K562 (cell line): ENCODE data around the gene RGS8. TPM values are rescaled to one million over a fixed set of nuclear protein-coding genes. Genes with fewer than 3 reads are reported as not detected.

Experiments used
- ATAC-seq: fragments of 200-7000 bp; cut with Tn5 transposase; 3 replicates; pipeline ENCODE4 v1.9.1; 2020; ENCODE audit warnings: moderate library complexity
- BruUV-seq: library from RNA; stranded (reverse); fragments of 400-500 nt; replicated peaks from 2 replicates; lab custom pipeline; 2021; lab: Mats Ljungman, UMichigan
- CTCF ChIA-PET: fragments of 300-600 bp; formaldehyde crosslinking; extraction: SDS; loops from one replicate; lab custom pipeline; 2021; ENCODE audit warnings: low intra/inter-chr PET ratio; lab: Yijun Ruan, JAX
- POLR2A ChIA-PET: fragments of 300-600, 350-650 bp; sonication (Branson Sonifier 250); formaldehyde crosslinking; extraction: SDS; loops from one replicate; lab custom pipeline; 2021; ENCODE audit warnings: antibody characterized with exemption, inconsistent platforms; lab: Yijun Ruan, JAX
- DNase-seq, 4 experiments: peaks; one replicate each; pipeline versions ENCODE4 v3.0.0 to v3.0.0-alpha.2; 2011 to 2018; ENCODE audit warnings: low spot score in 3 of 4, mixed read lengths in 3 of 4; ENCODE audit errors: extremely low read depth in 1 of 4
- FAIRE-seq: peaks from 2 replicates; lab custom pipeline; 2011; peaks lifted over from hg19 to GRCh38; lab: Jason Lieb, UNC
- H2AFZ ChIP-seq: 2 replicates; pipeline ENCODE4 v1.6.0; 2011; ENCODE audit warnings: low read depth, low read length, control low read depth, inconsistent platforms
- H3K27ac ChIP-seq: fragments of 200-600 bp; 3 replicates; pipeline ENCODE4 v1.8.0; 2011; ENCODE audit warnings: low read depth, mild to moderate bottlenecking, control low read depth, inconsistent platforms, low read length, moderate library complexity, mixed read lengths; ENCODE audit errors: extremely low read depth
- H3K27me3 ChIP-seq, 2 experiments: fragments of 300-600 bp in 1 of 2; 2 replicates in 1 of 2; 3 replicates in 1 of 2; pipeline versions ENCODE4 v1.6.0 to v1.8.0; 2011; ENCODE audit warnings: inconsistent platforms in 2 of 2, low read length in 2 of 2, mild to moderate bottlenecking in 1 of 2, mixed read lengths in 1 of 2, moderate library complexity in 1 of 2; ENCODE audit not compliant: control insufficient read depth in 2 of 2, insufficient read depth in 2 of 2
- H3K36me3 ChIP-seq: fragments of 300-600 bp; 3 replicates; pipeline ENCODE4 v1.8.0; 2011; ENCODE audit warnings: mild to moderate bottlenecking, low read length, inconsistent platforms; ENCODE audit not compliant: control insufficient read depth, insufficient read depth
- H3K4me1 ChIP-seq, 2 experiments: fragments of 200-600 bp in 1 of 2; replicated peaks in 1 of 2; 2 replicates in 1 of 2; 3 replicates in 1 of 2; pipeline versions ENCODE4 v1.5.1 to v1.8.0; 2011; ENCODE audit warnings: inconsistent platforms in 2 of 2, low read length in 2 of 2, mild to moderate bottlenecking in 1 of 2, mixed read lengths in 1 of 2, moderate library complexity in 1 of 2; ENCODE audit not compliant: control insufficient read depth in 2 of 2, insufficient read depth in 2 of 2
- H3K4me2 ChIP-seq: 2 replicates; pipeline ENCODE4 v1.6.1; 2011; ENCODE audit warnings: low read length, control low read depth, inconsistent platforms, mixed read lengths; ENCODE audit not compliant: insufficient read depth
- H3K4me3 ChIP-seq: fragments of 200-600 bp; sonication (generic), shearing (Covaris generic); 2 replicates; pipeline ENCODE4 v1.5.1; 2016; ENCODE audit warnings: control low read depth, inconsistent platforms
- H3K79me2 ChIP-seq: fragments of 200-600 bp; 3 replicates; pipeline ENCODE4 v1.8.0; 2011; ENCODE audit warnings: low read length, inconsistent platforms; ENCODE audit not compliant: control insufficient read depth, insufficient read depth
- H3K9ac ChIP-seq, 2 experiments: 2 replicates each; pipeline versions ENCODE4 v1.6.0 to v1.6.1; 2011; ENCODE audit warnings: low read depth in 2 of 2, low read length in 2 of 2, control low read depth in 1 of 2, inconsistent platforms in 1 of 2, mild to moderate bottlenecking in 1 of 2, mixed read lengths in 1 of 2; ENCODE audit not compliant: insufficient read depth in 1 of 2
- H3K9me1 ChIP-seq: one replicate; pipeline ENCODE4 v1.6.0; 2011; ENCODE audit warnings: inconsistent platforms, mild to moderate bottlenecking, low read length, moderate library complexity; ENCODE audit not compliant: control insufficient read depth, insufficient read depth
- H3K9me3 ChIP-seq: replicated peaks from 2 replicates; pipeline ENCODE4 v1.5.1; 2011; ENCODE audit warnings: low read depth, low read length, inconsistent platforms; ENCODE audit not compliant: control insufficient read depth, insufficient read depth
- H4K20me1 ChIP-seq: replicated peaks from 2 replicates; pipeline ENCODE4 v1.6.1; 2011; ENCODE audit warnings: low read length, inconsistent platforms, mixed read lengths; ENCODE audit not compliant: control insufficient read depth, insufficient read depth
- CEBPG ChIP-seq, 3 experiments: fragments of 200-800 bp in 1 of 3; sonication (Bioruptor generic) in 1 of 3; sonication (generic) in 1 of 3; formaldehyde crosslinking in 1 of 3; IDR thresholded peaks in 2 of 3; conservative IDR thresholded peaks in 1 of 3; 2 replicates each; pipeline versions ENCODE4 v1.6.1 to v1.8.0; 2016 to 2022; ENCODE audit warnings: missing compliant biosample characterization in 2 of 3, missing genetic modification characterization in 2 of 3, mild to moderate bottlenecking in 1 of 3, missing genetic modification reagents in 1 of 3
- HNRNPL ChIP-seq: fragments of 200-400 bp; formaldehyde crosslinking; IDR thresholded peaks from 2 replicates; pipeline ENCODE4 v1.6.1; 2017; ENCODE audit warnings: low read depth, mild to moderate bottlenecking, low read length
- REST ChIP-seq, 2 experiments: fragments of 450-650 bp; formaldehyde crosslinking in 1 of 2; IDR thresholded peaks; 2 replicates each; pipeline versions ENCODE4 v1.4.0 to v1.6.1; 2014 to 2020; ENCODE audit warnings: mild to moderate bottlenecking in 2 of 2, borderline replicate concordance in 1 of 2, low read depth in 1 of 2
- WGBS: fragments of 100-300 bp; shearing (Covaris generic); methylation state at CpG from one replicate; pipeline ENCODE4 v1.1.6; 2016; ENCODE audit warnings: low coverage, mixed read lengths; ENCODE audit not compliant: insufficient coverage; ENCODE audit errors: missing lambda C conversion rate; 5-methylcytosine and 5-hydroxymethylcytosine counted together
- in situ Hi-C: fragments of 300-500 bp; cut with MboI; formaldehyde crosslinking; loops from 4 replicates; pipeline ENCODE4 v1.15.0; 2018; ENCODE audit warnings: inconsistent platforms, mixed read lengths
- intact Hi-C: fragments of 100-400 bp; cut with micrococcal nuclease; formaldehyde crosslinking; loops from 2 replicates; pipeline ENCODE4 v1.14.2; 2022
- polyA plus RNA-seq, 8 experiments: library from polyadenylated mRNA; depleted of rRNA in 4 of 8; stranded (reverse) in 5 of 8; unstranded in 3 of 8; fragments of >200 nt; fragmentation: Nextera tagmentation in 2 of 8; fragmentation: Illumina TruSeq in 1 of 8; extraction: Ambion mirVana in 2 of 8; extraction: Trizol in 1 of 8; gene quantifications; 2 replicates each; pipeline versions ENCODE4 v1.2.1 to v1.2.3, GENCODE V29; 2011 to 2014; ENCODE audit warnings: inconsistent platforms in 1 of 8, missing spikeins in 1 of 8
- total RNA-seq, 7 experiments: library from RNA; depleted of rRNA in 6 of 7; stranded (reverse); fragments of >200 nt in 6 of 7; fragmentation: Illumina TruSeq in 2 of 7; extraction: Trizol in 2 of 7; gene quantifications; 2 replicates each; pipeline versions ENCODE4 v1.2.1 to v1.2.3, GENCODE V29; 2011 to 2021; ENCODE audit warnings: low replicate concordance in 1 of 7

RGS8 gene
- total and polyA plus RNA-seq, 9 of the 15 experiments (the other 6 are each of a cell fraction or from before 2014, with no cell fraction given) = not detected

GRCh38 chr1:182674346-182675246 is 9.8 kb downstream of the RGS8 start:
- Histone ChIP-seq H2AFZ (no peak overlapping the region), H3K9me1 (no peaks in the 10 kb centered on the region), H3K79me2 (no peaks in the 10 kb centered on the region), H3K4me1 (no peaks in the 10 kb centered on the region), H3K9ac (no peak overlapping the region), H3K4me3 (no peak overlapping the region), H4K20me1 (no peaks in the 10 kb centered on the region), H3K27ac (no peak overlapping the region), H3K27me3 (peaks cover 14 to 48% of the 10 kb centered on the region in 2 experiments; a peak in 4 of 5 replicates), H3K36me3 (no peaks in the 10 kb centered on the region), H3K9me3 (no peaks in the 10 kb centered on the region), H3K4me2 (no peak overlapping the region)
- no TSS peak for BruUV-seq
- DNase-seq (no peak), FAIRE-seq (no peak), ATAC-seq (peak; percentile 47)
- ChIA-PET CTCF (no interaction called here), POLR2A (interaction anchor here (0.9 to 2.1 kb wide), 4 partner anchors 8 to 27 kb away, joined by 3 to 8 read pairs (median 4); no protein-coding TSS in a partner anchor)
- intact Hi-C loops (no loop called here), in situ Hi-C loops (no loop called here)
- TF ChIP-seq REST (IDR thresholded peaks at IDR 0.05; ENCODE audit: borderline replicate concordance) = peak; percentile 34
- no peak for TF ChIP-seq REST (CRISPR knock-in tag; IDR thresholded peaks at IDR 0.05; ENCODE audit: low read depth)
- no peak for TF ChIP-seq CEBPG (CRISPR knock-in tag; IDR thresholded peaks at IDR 0.05)
- no peak for TF ChIP-seq CEBPG (tag; conservative IDR thresholded peaks at IDR 0.05 in 1 of 2, IDR thresholded peaks at IDR 0.05 in 1 of 2)
- TF ChIP-seq HNRNPL = no peak
- under 1% methylated on average over 8 of the region's 8 CpGs for WGBS
